CMK (cell line): ENCODE data around the gene VPS26C.
"Not testable (repeated sequence)": the region's sequence is repeated elsewhere in the genome, so short reads cannot be mapped to it uniquely, and the experiment has no call there.

ENCODE experiments used
- DNase-seq: peaks from one replicate; pipeline ENCODE4 v3.0.0-alpha.2; 2010; ENCODE audit warnings: low read depth

Gene VPS26C

DNA sequence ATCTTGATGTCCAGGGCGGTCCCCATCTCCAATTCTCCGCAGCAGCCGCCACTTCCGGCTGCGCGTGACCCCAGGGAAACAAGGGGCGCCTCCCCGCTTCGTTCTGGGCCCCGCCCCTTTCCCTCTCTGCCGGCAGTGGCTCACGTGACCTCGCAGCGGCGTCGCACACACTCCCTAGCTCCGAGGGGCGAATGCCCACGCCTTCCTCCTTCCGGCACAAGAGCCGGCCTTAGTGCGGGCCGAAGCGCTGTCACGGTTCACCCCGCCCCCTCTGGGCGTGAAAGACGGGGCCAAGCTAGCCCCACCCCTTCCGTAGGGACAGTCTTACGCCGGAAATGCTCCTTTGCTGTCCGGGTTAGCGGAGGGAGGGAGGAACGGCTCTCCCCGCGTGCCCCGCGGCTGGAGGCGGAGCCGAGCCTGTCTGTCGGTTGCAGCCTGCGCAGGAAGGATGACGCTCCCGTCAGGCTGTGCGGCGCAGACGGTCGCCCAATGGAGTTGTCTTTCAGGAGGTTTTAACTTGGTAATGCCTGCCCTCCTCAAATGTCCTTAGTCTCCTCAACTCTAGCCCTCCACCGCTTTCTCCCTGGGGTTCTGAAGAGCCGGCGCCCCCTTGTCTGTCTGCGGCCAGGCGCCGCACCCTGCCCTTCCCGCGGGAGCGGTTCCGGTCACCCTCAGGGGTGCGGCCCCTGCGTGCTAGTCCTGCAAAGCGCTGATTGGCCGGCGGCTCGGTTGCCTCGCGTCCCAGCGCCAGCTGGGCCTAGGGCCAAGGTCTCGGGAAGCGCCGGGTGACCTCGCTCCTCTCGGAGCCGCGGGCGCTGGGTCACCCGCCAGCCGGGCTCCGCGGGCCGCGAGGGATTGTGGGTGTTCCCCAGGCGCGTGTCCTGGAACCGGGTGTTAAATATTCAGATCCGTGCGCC lies at the start of gene VPS26C:
VPS26C (minus strand) TSS at position 66 of the 917 bp plus-strand sequence; CDS start at position 26, 40 bp downstream.
- peak; percentile 100 for DNase-seq

DNA sequence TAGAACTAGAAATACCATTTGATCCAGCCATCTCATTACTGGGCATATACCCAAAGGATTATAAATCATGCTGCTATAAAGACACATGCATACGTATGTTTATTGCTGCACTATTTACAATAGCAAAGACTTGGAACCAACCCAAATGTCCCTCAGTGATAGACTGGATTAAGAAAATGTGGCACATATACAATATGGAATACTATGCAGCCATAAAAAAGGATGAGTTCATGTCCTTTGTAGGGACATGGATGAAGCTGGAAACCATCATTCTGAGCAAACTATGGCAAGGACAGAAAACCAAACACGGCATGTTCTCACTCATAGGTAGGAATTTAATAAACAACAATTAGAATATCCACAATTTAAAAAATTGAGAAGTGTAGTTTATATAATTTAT lies 48.9 kb upstream of the VPS26C start:
- not testable (repeated sequence) for DNase-seq

DNA sequence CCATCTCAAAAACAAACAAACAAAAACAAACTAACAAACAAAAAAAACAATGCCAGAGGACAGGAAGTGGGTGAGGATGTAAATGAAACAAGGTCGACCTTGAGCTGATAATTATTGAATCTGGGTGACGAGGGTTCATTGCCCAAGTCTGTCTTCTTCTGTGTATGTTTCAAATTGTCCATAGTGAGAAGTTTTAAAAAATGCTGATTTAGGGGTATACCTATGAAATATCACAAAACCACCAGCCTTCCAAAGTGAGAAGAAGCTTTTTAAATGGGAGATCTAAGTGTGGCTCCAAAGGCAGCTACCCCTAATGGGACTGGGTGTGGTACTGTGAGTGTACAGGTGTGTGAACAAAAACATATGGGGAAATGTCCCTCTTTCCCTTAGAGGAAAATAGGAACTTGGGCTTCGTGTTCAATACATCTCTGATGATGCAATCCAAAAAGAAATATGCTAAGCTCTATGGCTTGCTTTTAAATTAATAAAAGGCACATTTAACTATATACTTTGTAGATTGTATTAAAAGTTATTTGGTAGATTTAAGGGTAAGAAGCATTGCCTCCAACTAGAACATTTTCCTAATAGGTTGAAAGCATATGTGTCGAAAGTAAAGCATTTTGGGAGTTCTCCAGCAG lies 33.1 kb upstream of the VPS26C start:
- DNase-seq, result no peak

DNA sequence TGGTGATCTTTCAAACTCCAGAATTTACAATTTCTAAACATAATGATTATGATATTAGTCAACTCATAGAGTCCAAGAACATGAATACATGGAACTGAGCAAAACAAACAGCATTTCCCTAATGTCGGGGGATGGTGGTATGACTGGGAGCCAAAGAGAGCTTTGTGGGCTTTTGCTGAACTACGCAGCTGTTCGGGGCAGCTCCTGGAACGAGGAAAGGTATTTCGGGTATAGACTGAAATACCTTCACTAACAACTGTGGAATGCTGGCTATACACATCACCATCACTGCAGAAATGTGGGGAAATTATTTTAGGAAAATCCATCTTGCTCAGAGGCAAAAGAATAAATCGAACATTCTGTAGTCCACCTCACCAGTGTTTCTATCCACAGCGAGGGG lies 30.2 kb upstream of the VPS26C start:
- DNase-seq, result no peak

DNA sequence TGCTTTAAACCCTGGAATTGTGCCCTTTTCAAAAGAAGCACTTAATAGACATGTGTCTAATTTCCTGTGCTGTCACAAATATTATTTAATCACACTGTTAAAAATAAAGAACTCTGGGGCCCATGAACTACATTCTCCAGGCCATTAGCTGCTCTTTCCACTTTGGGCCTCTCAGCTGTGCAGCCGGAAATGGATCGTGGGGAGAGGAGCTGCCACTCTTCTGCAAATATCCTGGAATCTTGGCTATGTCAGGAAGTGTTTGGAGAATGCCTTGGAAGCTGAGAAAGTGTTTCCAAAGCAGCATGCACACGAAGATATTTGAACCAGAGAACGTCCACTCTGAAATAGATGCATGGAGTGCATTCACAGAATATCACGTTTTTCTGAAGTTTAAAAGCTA lies 27.5 kb upstream of the VPS26C start:
- no peak for DNase-seq

DNA sequence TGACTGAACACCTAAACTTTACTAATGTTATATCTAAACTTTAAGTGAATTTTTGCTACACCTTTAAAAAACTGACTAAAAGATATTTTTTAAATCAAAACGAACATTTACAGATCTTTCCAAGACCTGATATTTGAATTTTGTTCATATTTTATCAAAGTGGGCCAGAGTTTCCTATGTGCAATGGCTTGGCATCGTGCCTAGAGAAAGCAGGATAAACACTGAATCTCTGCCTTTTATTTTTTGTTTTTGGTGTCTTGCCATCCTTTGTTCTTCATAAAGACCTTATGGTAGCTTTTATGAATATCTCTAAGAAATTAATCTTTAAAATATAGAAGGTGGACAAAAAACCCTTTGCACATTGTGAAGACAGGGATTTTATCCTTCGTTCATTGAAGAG lies 25.8 kb upstream of the VPS26C start:
- DNase-seq, result no peak

DNA sequence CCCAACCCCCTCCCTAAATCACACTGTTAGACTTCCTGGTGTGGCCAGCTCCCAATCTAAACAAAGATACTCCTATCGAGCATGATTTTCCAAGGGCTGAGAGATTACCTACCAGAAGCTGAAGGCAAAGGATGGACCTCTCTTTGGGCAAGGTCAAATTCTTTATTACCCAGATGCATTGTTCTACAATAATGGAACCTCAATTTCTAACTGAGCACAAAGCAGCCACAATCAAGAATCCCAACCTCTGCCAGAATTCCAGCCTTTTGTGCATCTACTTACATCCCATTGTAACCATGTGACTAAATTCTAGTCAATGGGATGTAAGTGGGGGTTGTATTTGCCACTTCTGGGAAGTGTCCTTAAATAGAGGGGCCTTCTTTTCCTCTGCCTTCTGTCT lies 24.9 kb upstream of the VPS26C start:
- no peak for DNase-seq

DNA sequence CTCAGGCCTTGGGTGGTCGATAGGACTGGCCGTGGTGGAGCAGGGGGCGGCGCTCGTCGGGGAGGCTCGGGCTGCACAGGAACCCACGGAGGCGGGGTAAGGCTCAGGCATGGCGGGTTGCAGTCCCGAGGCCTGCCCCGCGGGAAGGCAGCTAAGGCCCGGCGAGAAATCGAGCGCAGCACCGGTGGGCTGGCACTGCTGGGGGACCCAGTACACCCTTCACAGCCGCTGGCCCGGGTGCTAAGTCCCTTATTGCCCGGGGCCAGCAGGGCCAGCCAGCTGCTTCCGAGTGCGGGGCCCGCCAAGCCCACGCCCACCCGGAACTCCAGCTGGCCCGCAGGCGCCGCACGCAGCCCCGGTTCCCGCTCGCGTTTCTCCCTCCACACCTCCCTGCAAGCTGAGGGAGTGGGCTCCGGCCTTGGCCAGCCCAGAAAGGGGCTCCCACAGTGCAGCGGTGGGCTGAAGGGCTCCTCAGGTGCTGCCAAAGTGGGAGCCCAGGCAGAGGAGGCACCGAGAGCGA lies 16.1 kb upstream of the VPS26C start:
- DNase-seq, result not testable (repeated sequence)

DNA sequence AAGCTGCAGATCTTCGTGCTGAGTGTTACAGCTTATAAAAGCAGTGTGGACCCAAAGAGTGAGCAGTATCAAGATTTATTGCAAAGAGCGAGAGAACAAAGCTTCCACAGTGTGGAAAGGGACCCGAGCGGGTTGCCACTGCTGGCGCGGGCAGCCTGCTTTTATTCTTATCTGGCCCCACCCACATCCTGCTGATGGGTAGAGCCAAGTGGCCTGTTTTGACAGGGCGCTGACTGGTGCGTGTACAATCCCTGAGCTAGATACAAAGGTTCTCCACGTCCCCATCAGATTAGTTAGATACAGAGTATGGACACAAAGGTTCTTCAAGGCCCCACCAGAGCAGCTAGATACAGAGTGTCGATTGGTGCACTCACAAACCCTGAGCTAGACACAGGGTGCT lies 15.5 kb upstream of the VPS26C start:
- DNase-seq, result not testable (repeated sequence)

DNA sequence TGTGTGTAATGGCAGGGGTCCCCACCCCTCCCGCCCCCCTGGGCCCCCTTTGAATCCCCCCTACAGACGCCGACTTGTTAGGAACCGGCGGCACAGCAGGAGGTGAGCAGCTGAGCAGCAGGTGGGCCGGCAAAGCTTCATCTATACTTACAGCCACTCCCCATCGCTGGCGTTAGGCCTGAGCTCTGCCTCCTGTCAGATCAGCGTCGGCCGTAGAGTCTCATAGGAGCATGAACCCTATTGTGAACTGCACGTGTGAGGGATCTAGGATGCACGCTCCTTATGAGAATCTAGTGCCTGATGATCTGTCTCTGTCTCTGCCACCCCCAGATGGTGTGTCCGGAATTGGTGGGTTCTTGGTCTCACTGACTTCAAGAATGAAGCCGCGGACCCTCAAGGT lies 14.9 kb upstream of the VPS26C start:
- peak; percentile 31 for DNase-seq

DNA sequence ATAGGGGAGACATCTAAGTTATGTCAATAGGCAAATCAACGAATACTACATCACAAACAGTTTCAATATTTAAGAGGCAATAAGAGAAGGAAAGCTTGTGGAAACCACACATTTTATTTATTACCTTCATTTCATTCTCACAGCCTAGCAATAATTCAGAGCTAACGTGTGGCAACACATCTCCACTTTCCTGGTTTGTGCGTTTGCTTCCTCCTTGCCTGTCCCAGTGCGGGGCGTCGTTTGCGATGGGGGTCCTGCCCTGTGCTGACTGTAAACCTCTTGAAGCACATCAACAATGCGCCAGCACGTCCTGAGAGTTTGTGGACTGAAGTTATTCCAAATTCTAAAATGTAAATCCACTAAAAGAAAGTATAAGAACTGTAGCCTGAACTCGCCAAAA lies 14.4 kb upstream of the VPS26C start:
- DNase-seq, result no peak

DNA sequence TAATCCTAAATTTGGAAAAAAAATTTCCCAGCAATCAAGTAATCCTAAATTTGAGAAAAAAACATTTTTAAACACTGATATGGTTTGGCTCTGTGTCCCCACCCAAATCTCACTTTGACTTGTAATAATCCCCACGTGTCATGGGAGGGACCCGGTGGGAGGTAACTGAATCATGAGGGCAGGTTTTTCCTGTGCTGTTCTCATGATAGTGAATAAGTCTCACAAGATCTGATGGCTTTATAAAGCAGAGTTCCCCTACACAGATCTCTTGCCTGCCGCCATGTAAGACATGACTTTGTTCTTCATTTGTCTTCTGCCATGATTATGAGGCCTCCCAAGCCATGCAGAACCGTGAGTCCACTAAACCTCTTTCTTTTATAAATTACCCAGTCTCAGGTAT lies 12.1 kb upstream of the VPS26C start:
- not testable (repeated sequence) for DNase-seq

DNA sequence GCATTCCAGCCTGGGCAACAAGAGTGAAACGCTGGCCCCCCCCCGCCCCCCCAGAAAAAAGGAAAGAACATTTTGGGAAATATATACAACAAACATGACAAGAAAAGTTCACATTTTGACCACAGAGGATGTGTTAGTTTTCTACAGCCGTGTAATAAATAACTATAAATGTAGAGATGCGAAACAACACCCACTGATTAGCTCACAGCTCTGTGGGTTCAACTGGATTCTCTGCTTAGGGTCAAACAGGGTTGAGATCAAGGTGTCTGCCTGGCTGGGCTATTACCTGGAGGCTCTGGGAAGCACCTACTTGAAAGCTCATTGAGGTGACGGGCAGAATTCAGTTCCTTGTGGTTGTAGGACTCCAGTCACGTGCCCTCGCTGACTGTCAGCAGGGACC lies 11.1 kb upstream of the VPS26C start:
- DNase-seq, result no peak

DNA sequence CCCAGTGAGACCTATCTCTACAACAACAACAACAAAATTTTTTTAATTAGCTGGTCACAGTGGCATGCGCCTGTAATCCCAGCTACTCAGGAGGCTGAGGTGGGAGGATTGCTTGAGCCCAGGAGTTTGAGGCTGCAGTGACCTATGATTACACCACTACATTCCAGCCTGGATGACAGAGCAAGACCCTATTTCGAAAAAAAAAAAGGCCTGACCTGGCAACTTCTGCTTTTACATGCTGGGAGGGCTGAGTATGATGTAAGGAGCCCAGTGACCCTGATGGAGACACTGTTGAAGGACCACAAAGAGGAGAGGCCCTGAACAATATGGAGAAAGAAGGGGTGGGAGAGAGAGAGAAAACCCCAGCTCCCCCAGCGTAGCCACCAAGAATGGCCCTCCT lies 9.2 kb upstream of the VPS26C start:
- DNase-seq, result no peak

DNA sequence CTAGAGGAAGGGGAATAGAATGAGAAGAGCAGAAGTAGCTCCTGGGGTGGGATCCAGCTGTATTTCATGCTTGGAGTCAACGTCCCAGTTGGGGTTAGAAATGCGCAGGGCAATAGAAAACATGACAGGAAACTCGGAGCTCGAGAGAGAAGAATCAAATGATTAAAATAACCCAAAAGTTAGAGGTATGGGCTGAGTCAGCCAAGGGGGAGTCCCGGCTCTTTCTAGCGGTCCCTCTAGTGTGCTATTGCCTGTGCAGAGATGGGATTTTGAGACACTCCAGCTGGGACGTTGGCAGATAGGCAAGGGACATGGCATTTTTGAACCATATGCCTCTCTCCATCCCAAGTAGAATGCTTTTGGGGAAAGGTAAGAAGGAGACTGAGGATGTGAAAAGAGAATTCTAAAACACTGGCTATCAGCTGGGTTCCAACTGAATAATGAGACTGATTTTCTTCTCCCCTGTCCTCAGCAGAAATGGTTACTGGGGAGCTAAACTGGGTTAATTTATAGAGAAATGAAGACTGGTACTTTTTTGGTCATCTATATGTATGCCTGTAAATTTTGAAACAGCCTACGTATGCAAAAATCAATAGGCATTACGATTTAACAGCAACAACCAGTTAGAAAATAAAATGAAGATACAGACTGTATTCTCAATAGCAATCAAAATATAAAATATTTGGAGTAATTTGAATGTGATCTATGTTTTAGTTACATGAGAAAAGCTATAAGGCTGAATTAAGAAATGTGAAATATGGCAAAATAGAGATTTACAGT lies 7.0 kb upstream of the VPS26C start:
- no peak for DNase-seq

DNA sequence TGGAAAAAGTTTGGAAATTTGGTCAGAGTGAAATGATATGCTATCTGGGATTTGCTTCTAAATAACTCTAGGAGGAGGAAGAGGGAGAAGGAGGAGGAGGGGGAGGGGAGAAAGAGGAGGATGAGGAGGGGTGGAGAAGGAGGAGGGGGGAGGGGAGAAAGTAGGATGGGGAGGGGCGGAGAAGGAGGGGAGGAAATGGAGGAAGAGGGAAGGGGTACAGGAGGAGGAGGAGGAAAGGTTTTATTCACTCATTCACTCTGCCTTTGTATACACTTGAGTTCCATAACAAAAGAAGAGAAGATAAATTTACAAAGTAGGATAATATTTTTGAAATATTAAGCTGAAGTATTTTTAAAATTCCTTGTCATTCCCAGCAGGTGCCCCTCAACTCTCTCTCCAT lies 6.3 kb upstream of the VPS26C start:
- DNase-seq, result no peak

DNA sequence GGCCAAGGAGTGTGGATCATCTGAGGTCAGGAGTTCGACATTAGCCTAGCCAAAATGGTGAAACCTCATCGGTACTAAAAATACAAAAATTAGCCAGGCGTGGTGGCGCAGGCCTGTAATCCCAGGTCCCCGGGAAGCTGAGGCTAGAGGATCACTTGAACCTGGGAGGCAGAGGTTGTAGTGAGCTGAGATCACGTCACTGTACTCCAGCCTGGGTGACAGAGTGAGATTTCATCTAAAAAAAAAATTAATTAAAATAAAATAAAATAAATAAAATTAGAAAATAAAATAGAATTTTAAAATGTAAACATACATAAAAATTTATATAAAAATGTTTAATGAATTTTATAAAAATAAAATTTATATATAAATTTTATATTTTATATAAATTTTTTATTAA lies 5.8 kb upstream of the VPS26C start:
- DNase-seq, result no peak

DNA sequence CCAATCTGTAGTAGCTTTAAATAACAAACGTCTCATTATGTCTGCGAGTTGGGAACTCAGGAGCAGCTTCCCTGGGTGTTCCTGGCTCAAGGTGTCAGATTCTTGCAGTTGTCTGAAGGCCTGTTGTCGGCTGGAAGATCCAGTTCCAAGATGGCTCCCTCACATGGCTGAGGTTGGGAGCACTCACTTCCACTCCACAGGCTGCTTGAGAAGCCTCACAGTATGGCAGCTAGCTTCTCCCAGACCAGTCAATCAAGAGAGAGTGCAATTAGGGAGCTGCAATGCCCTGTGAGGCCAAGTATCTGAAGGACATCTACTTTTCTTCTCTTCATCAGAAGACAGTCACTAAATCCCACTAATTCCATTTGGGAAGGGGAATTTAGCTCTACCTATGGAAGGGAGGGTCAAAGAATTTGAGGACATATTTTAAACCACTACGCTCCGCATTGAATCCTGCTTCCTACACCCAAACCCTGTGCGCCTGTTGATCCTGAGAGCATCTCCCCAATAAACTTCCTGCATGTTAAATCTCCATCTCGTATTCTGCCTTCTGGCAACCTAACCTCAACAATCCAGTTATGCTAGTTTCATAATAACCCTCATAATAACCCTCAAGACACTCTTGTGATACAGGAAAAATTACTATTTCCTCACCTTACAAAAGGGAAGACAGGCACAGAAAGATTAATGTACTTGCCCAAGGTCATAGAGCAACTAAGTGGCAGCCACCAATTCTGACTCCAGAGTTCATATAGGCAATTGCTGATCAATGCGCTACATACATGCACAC lies 3.6 kb upstream of the VPS26C start:
- DNase-seq, result no peak

DNA sequence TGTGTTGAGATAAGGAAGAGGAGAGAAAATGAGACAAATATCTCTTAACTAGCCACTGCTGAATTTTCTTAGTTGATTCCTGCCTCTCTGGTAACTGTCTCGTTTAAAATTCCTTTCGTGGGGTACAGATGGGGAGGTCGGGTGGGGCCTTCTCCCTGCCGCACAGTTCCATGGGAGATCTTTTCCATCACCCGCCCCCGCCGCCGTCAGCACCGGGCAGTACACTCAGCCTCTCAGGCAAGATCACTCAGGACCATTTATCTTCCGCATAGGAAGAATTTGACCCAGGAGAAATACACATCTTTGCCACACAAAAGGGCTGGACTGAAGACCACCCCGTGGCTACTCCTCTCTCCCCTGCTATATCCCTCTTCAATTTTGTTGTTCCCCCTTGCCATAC lies 2.3 kb upstream of the VPS26C start:
- DNase-seq, result no peak

DNA sequence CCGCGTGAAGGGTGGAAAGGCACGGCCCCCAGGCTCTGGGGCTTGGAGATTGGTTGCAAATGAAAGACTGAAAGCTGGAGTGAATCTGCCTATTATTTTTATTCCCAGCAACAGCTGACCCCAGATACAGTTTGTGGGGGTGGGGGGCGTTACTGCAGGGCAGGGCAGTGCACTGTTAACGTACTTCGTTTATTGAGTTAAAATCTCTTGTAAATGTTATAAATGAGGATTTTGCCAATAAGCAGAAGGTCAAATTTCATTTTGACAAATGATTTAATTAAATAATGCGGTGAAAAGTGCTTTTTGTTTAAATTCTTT lies 1.0 kb upstream of the VPS26C start:
- DNase-seq, result no peak

DNA sequence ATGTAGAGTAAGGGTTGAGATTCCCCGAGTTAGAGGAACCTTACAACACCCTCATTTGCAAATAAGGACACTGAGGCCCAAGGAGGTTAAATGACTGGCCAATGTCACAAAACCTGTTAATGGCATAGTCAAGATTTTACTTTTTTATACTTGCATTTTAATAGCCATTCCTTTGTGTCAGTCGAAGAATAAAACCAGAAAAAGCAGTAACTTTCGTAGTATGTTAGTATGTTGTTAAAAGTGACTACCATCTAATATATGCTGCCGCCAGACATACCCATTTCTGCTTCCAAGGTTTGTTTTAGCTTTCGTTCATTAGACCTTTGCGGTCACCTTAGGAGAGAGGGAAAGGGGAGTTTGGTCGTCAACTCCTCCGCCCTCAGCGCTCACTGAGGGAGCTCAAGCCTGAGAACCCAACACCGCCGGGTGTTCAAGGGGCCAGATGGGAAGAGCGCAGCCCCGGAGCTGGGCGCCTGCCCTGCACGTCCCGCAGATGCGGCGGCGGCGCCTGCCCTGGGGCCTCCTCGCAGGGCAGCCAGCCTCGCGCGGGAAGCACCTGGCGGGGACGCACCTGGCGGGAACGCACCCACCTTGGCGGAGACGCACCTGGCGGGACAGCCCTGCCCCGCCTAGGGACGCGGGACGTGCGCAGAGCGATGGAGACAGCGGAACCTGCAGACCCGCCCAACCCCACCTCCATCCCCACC lies 466 bp downstream of the VPS26C start:
- peak; percentile 48 for DNase-seq
